HG03103 (cell line): ENCODE data around the gene GAMT.

ENCODE experiments used
- ATAC-seq: cut with Tn5 transposase; IDR thresholded peaks from one replicate; pipeline ENCODE4 v1.9.1; 2021; ENCODE audit warnings: low read depth; ENCODE audit not compliant: unreplicated experiment

The GAMT gene

GRCh38 chr19:1350867-1351266 lies 50.5 kb downstream of the GAMT start:
- no peak for ATAC-seq

- no peak for ATAC-seq
These were observed 52.1 kb downstream of the GAMT start for GRCh38 chr19:1349211-1349610.
